Esophagus muscularis mucosa (tissue), 4 donors: ENCODE measurements around the gene ABR.

Experiments used
- EP300 ChIP-seq: sonication (generic); formaldehyde crosslinking; IDR thresholded peaks from one replicate; pipeline ENCODE4 v1.6.1; 2017; ENCODE audit warnings: antibody characterized with exemption
- POLR2A ChIP-seq: fragments of 450-650 bp; IDR thresholded peaks from one replicate; pipeline ENCODE4 v1.6.1; 2017; ENCODE audit warnings: antibody characterized with exemption, moderate library complexity, mild to moderate bottlenecking, low read depth
- POLR2AphosphoS5 ChIP-seq, 2 donors: sonication (generic); formaldehyde crosslinking; IDR thresholded peaks; one replicate each; pipeline ENCODE4 v1.6.1; 2017; ENCODE audit warnings: antibody characterized with exemption in 2 of 2
- TF ChIP-seq, protein P1 (sequence below), 3 experiments: fragments of 200-600 bp in 2 of 3; fragments of 450-650 bp in 1 of 3; sonication (generic) in 2 of 3; IDR thresholded peaks; one replicate each; pipeline ENCODE4 v1.5.1; 2017 to 2019; ENCODE audit warnings: antibody characterized with exemption in 3 of 3, mild to moderate bottlenecking in 2 of 3, moderate library complexity in 1 of 3

- TF ChIP-seq POLR2A (no peak), POLR2AphosphoS5 (IDR thresholded peaks at IDR 0.05) (no peak), EP300 (no peak)
- TF ChIP-seq, protein P1, sequence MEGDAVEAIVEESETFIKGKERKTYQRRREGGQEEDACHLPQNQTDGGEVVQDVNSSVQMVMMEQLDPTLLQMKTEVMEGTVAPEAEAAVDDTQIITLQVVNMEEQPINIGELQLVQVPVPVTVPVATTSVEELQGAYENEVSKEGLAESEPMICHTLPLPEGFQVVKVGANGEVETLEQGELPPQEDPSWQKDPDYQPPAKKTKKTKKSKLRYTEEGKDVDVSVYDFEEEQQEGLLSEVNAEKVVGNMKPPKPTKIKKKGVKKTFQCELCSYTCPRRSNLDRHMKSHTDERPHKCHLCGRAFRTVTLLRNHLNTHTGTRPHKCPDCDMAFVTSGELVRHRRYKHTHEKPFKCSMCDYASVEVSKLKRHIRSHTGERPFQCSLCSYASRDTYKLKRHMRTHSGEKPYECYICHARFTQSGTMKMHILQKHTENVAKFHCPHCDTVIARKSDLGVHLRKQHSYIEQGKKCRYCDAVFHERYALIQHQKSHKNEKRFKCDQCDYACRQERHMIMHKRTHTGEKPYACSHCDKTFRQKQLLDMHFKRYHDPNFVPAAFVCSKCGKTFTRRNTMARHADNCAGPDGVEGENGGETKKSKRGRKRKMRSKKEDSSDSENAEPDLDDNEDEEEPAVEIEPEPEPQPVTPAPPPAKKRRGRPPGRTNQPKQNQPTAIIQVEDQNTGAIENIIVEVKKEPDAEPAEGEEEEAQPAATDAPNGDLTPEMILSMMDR (IDR thresholded peaks at IDR 0.05), result no peak
These were observed 142.9 kb downstream of the ABR start for GRCh38 chr17:1036845-1037237.
